LNCAP (cell line): Measurements from ENCODE around the gene KRT4.

Experiments
- TF ChIP-seq, protein P1 (sequence below): fragments of 450-650 bp; IDR thresholded peaks from 2 replicates; pipeline ENCODE4 v1.5.1; 2017; ENCODE audit warnings: mild to moderate bottlenecking

KRT4 gene

GRCh38 chr12:52839436-52840105, 25.7 kb upstream of the KRT4 start:
- TF ChIP-seq, protein P1, sequence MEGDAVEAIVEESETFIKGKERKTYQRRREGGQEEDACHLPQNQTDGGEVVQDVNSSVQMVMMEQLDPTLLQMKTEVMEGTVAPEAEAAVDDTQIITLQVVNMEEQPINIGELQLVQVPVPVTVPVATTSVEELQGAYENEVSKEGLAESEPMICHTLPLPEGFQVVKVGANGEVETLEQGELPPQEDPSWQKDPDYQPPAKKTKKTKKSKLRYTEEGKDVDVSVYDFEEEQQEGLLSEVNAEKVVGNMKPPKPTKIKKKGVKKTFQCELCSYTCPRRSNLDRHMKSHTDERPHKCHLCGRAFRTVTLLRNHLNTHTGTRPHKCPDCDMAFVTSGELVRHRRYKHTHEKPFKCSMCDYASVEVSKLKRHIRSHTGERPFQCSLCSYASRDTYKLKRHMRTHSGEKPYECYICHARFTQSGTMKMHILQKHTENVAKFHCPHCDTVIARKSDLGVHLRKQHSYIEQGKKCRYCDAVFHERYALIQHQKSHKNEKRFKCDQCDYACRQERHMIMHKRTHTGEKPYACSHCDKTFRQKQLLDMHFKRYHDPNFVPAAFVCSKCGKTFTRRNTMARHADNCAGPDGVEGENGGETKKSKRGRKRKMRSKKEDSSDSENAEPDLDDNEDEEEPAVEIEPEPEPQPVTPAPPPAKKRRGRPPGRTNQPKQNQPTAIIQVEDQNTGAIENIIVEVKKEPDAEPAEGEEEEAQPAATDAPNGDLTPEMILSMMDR = no peak

- TF ChIP-seq, protein P1 = no peak
Measured at GRCh38 chr12:52838609-52839435, 24.9 kb upstream of the KRT4 start.

GRCh38 chr12:52837781-52838608, 24.1 kb upstream of the KRT4 start:
- TF ChIP-seq, protein P1 = no peak

- TF ChIP-seq, protein P1 = no peak
Measured at GRCh38 chr12:52837413-52837741, 23.5 kb upstream of the KRT4 start.

DNA sequence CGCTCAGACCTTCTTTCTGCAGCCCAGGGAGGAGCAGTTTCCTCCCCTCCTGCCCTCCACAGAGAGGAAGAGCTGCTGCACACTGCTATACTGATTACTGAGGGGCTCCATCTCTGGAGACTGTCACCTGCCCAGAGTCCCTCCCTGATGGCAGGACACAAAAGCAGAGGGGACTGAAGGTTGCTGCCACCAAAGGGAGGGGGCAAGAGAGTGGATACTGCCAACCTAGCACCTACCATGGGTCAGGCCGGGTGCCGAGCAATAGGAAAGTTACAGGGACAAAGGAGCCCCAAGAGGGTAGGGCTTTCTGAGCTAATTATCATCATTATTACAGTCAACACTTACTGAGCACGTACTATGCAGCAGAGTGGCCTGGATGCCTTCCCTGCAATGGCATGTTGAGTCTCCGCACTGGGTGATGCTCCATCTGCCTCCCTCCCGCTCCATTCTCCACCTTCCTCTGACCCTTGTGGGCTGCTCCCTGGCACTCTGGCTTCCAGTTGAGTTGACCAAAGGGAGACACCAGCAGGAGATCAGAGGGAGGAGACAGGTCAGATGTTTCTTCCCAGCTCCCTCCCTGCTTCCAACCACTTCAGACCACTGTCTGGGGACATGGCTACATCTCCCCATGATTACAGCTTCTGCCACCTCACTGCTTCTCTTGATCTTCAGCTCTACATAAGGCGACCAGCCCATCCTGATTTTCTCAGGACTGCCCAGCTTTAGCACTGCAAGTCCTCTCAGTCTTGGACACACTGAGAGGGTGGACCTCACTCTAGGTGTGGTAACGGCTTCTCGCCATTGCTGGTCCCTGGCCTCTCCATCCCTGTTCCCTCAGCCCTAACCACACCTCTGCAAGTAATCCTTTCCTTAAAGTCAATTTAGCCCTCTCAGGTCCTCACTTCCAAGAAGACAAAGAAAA, 22.8 kb upstream of the KRT4 start:
- TF ChIP-seq, protein P1 = no peak

DNA sequence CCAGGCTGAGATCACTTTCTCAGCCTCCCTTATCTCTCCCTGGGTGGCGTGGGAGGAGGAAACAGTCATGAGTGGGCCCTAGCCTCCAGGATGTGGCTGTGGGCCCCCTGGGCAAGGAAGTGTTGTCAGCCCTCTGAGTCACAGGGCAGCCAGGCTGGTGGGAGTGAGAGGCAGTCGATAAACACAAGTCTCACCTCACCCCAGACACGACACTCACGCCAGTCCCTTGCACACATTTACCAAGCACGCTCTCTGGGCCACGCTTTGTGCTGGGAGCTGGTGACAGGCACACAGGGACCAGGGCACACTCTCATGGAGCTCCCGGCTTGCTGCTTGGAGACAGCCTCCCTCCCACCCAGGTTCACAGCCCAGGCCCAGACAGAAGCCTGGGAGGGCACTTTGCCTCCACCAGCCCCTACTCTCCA, 22.1 kb upstream of the KRT4 start:
- TF ChIP-seq, protein P1 = no peak
